Epidermal melanocyte (primary cell): ENCODE data around the gene KCNC3.

ENCODE experiments used
- DNase-seq: peaks from one replicate; pipeline ENCODE4 v3.0.0; 2011; ENCODE audit warnings: low spot score; ENCODE audit not compliant: insufficient read length

KCNC3 gene

DNA sequence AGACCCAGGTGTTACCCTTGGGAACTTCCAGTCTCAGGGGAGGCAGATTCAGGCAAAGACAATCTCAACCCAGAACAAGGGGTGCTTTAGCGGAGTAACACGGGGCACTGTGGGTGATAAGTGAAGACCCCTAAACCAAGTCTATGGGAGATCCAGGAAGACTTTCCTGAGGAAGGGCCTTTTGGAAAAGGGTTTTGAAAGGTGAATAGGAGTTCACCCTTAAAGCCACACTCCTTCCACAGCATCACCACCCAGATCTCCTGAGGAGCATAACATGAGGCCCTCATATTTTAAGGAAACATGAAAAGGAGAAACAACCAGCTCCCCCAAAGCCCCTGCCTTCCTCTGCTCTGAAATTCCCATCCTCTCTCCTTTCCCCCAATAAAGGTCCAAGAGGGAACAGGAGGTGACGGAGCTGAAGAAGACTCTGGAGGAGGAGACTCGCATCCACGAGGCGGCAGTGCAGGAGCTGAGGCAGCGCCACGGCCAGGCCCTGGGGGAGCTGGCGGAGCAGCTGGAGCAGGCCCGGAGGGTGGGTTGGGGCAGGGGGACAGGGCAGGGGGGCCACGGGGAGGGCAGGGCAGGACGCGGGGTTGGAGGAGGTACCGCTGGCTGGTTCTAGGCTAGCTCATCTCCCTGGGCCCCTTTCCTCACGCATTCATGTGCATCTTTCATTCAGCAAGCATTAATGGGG lies 52.7 kb downstream of the KCNC3 start:
- DNase-seq: no peak

DNA sequence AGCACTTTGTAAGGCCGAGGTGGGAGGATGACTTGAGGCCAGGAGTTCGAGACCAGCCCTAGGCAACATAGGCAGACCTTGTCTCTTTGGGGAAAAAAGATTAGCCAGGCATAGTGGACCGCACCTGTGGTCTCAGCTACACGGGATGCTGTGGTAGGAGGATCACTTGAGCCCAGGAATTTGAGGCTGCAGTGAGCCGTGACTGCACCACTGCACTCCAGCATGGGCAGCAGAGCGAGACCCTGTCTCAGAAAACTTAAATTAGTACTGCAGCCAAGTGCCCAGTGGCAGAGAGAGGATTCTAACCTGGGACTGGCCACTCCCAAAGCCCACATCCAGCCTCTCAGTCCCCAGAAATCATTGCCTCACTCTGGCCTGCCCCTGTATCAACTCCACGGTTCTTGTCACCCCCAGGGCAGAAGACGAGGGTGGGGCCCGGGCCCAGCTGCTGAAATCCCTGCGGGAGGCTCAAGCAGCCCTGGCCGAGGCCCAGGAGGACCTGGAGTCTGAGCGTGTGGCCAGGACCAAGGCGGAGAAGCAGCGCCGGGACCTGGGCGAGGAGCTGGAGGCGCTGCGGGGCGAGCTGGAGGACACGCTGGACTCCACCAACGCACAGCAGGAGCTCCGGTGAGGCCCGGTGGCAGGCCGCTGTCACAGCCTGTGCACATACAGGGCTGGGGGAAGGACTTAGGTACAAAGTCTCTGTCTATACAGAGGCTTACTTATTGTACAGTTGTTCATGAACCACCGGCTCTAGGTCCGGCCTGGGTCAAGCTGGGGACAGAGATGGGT lies 53.4 kb downstream of the KCNC3 start:
- no peak for DNase-seq

DNA sequence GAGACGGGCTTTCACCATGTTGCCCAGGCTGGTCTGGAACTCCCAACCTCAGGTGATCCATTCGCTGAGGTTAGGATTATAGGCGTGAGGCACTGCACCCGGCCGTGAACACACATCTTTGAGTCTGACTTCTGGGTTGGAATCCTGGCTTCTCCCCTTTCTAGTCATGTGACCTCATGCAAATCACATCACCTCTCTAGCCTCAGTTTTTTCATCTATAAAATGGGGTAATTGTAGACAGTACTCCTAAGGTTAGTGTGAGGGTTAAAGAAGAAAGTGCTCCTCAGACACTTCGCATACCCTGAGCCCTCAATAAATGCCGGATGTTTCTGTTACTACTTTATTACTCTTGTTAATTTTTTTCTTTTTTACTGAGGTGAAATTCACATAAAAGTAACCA lies 55.4 kb downstream of the KCNC3 start:
- no peak for DNase-seq

DNA sequence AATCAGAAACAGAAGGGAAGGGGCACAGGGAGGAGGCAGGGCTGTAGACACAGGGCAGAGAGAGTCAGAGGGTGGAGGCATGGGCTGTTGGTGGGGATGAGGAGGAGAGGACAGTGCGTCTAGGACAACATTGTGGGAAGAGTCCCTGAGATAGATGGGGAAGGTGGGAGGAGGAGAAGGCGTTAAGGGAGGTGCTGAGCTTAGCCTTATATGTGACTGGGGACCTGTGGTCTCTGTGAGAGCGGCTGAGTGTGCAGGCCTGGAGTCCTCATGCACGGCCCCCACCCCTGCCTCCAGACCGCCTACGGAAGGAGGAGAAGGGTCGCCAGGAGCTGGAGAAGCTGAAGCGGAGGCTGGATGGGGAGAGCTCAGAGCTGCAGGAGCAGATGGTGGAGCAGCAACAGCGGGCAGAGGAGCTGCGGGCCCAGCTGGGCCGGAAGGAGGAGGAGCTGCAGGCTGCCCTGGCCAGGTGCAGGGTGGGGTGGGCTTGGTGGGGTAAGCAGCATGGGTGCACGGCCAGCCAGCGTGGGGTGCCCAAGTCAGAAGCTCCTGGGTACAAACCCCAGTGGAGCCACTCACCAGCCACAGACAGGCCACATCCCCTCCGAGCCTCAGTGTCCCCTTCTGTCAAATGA lies 56.8 kb downstream of the KCNC3 start:
- no peak for DNase-seq

DNA sequence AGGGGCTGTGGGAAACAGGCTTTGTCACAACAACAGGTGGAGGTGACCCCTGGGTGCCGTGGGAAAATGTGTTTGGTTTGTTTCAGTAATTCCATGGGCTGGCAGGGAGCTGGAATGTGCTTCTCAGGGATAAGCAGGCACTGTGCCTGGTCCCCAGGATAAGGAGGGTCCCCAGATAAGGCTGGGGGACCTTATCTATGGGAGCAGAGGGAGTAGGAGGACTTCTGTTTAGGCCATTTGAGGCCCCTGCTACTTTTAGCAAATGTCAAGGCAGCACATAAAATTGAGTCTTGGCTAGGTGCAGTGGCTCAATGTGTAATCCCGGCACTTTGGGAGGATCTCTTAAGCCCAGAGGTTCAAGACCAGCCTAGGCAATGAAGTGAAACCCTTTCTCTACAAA lies 59.5 kb downstream of the KCNC3 start:
- DNase-seq: no peak

DNA sequence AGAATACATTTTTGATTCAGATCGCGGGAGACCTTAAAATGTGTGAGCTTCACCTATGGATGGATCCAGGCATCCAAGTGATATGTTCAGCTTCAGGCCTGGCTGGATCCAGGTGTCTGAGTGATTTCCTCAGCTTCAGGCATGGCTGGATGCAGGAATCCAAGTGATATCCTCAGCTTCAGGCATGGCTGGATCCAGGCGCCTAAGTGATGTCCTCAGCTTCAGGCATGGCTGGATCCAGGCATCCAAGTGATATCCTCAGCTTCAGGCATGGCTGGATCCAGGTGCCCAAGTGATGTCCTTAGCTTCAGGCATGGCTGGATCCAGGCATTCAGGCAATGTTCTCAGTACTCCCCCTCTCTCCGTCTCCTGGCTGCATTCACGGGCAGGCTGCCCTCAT lies 60.7 kb downstream of the KCNC3 start:
- no peak for DNase-seq

DNA sequence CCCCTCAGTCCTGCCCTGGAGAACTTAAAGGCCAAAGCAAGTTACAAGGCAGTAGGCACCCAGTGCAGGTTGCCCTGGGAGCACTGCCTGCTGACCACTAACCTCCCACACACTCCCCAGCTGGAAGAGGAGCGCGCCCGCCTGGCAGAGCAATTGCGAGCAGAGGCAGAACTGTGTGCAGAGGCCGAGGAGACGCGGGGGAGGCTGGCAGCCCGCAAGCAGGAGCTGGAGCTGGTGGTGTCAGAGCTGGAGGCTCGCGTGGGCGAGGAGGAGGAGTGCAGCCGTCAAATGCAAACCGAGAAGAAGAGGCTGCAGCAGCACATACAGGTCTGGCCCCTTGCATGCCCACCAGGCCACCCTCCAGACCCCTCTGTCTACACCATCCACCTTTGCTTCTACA lies 61.1 kb downstream of the KCNC3 start:
- no peak for DNase-seq

DNA sequence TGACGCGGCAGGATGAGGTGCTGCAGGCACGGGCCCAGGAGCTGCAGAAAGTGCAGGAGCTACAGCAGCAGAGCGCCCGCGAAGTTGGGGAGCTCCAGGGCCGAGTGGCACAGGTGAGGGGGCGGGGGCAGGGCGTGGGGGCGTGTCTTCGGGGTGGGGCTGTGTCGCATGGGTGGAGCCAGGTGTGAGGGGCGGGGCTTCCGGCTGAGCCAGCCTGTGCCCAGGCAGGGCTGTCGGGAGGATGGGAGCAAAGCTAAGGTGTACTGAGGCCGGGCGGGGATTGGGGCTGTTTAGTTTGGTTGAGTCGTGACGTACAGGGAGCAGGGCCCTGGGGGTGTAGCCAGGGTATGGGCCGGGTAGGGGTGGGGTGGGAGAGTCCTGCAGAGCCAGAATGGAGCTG lies 62.3 kb downstream of the KCNC3 start:
- no peak for DNase-seq

DNA sequence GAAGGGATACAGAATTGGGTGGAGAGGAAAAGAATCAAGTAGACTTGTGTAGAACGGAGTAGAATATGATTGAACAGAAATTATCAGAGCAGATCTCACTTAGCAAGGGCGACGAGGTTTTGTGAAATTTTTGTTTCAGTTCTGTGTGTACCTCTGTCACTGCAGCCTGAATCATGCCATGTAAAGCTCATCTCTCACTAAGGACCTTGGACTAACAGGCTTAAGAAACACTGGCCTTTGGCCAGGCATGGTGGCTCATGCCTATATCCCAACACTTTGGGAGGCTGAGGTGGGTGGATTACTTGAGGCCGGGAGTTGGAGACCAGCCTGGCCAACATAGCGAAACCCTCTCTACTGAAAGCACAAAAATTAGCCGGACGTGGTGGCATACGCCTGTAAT lies 63.1 kb downstream of the KCNC3 start:
- no peak for DNase-seq

DNA sequence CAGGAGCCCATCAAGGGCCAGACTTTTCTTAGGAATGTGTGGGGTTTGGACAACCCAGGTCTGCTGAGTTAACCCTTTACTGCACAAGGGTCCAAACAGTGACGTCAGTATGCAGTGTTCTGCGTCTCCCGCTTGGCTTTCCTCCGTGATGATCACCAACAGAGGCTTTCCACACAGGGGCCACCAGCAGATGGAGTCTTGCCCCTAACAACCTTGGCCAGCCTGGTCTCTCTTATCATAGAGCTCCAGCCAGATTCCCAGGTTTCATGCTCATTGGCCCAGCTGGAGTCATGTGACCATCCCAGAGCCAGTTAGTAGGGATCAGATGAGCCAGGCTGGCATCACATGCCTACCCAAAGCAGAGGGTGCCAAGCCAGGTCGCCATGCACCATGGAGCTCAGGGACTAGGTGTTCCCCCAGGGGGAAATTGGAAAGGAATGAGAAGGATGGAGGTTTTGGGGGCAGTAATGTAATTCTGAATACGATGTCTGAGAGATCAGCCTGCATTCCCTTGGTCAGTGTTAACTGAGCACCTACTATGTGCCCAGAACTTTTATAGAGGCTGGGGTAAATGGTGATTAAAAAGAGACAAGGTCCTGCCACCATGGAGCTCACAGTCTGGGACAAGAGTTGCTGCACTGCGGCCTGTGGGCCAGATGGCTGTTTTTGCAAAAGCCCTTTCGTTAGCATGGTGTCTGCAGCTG lies 64.5 kb downstream of the KCNC3 start:
- DNase-seq: no peak

DNA sequence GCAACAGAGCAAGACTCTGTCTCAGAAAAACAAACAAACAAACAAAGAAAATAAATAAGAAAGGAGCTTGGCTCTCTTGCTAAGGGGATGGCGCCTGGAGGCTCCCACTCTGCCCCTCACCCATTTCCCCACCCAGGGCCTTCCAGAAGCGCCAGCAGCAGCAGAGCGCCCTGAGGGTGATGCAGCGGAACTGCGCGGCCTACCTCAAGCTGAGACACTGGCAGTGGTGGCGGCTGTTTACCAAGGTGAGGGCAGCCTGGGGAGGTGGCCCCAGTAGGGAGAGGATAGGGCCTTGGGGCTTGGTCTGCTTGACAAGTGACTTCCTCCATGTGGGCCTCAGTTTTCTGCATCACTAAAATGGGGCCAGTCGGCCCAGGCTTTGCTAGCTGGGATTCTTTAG lies 66.0 kb downstream of the KCNC3 start:
- no peak for DNase-seq
